A204.1 (cell line): ENCODE results near the gene DACT1.

ENCODE experiments used
- FAIRE-seq: peaks from 2 replicates; lab custom pipeline; 2012; peaks lifted over from hg19 to GRCh38; lab: Jason Lieb, UNC

Gene DACT1

GRCh38 chr14:58637040-58637390, 747 bp upstream of the DACT1 start:
- FAIRE-seq: no peak

GRCh38 chr14:58638231-58639197, 752 bp downstream of the DACT1 start:
- FAIRE-seq: no peak

- FAIRE-seq: no peak
These were observed 1.4 kb downstream of the DACT1 start for GRCh38 chr14:58639198-58639565.

- no peak for FAIRE-seq
These were observed 2.2 kb downstream of the DACT1 start for GRCh38 chr14:58639842-58640484.

- no peak for FAIRE-seq
These were observed 3.2 kb downstream of the DACT1 start for GRCh38 chr14:58640959-58641358.

- FAIRE-seq: no peak
These were observed 3.7 kb downstream of the DACT1 start for GRCh38 chr14:58641509-58641908.

- no peak for FAIRE-seq
These were observed 5.6 kb downstream of the DACT1 start for GRCh38 chr14:58643366-58643765.

- FAIRE-seq: no peak
These were observed 7.9 kb downstream of the DACT1 start for GRCh38 chr14:58645641-58646040.

- FAIRE-seq: no peak
These were observed 8.7 kb downstream of the DACT1 start for GRCh38 chr14:58646479-58646878.

- FAIRE-seq: no peak
These were observed 10.0 kb downstream of the DACT1 start for GRCh38 chr14:58647777-58648176.

- no peak for FAIRE-seq
These were observed 13.1 kb downstream of the DACT1 start for GRCh38 chr14:58650857-58651256.

GRCh38 chr14:58656671-58657411, 19.1 kb downstream of the DACT1 start:
- no peak for FAIRE-seq

- no peak for FAIRE-seq
These were observed 21.3 kb downstream of the DACT1 start for GRCh38 chr14:58659061-58659460.

- no peak for FAIRE-seq
These were observed 22.1 kb downstream of the DACT1 start for GRCh38 chr14:58659846-58660245.

- no peak for FAIRE-seq
These were observed 22.6 kb downstream of the DACT1 start for GRCh38 chr14:58660407-58660806.

GRCh38 chr14:58662018-58662417, 24.3 kb downstream of the DACT1 start:
- no peak for FAIRE-seq

- no peak for FAIRE-seq
These were observed 25.0 kb downstream of the DACT1 start for GRCh38 chr14:58662759-58663158.

- no peak for FAIRE-seq
These were observed 25.8 kb downstream of the DACT1 start for GRCh38 chr14:58663494-58664111.

- FAIRE-seq: no peak
These were observed 28.2 kb downstream of the DACT1 start for GRCh38 chr14:58665773-58666500.

GRCh38 chr14:58666737-58667136, 29.0 kb downstream of the DACT1 start:
- no peak for FAIRE-seq

- no peak for FAIRE-seq
These were observed 30.1 kb downstream of the DACT1 start for GRCh38 chr14:58667900-58668299.
